Adrenal gland (tissue), 5 donors: ENCODE results near the gene TXNRD2.

Experiments used
- CTCF ChIP-seq, 6 experiments: fragments of 450-650 bp in 4 of 6; fragments of 200-600 bp in 2 of 6; sonication (generic) in 1 of 6; IDR thresholded peaks; 1 replicate in 5 of 6; 2 replicates in 1 of 6; pipeline versions ENCODE4 v1.5.1 to v1.8.0; 2016 to 2021; ENCODE audit warnings: antibody characterized with exemption in 6 of 6, mild to moderate bottlenecking in 2 of 6, moderate library complexity in 1 of 6
- POLR2A ChIP-seq, 2 donors: fragments of 450-650 bp; IDR thresholded peaks; one replicate each; pipeline ENCODE4 v1.6.1; 2017; ENCODE audit warnings: antibody characterized with exemption in 2 of 2, mild to moderate bottlenecking in 2 of 2, moderate library complexity in 1 of 2
- donor health status: DM: no; HTN: no; CAD: no.

GRCh38 chr22:19882446-19883381 is 58.9 kb downstream of the TXNRD2 start:
- TF ChIP-seq CTCF (IDR thresholded peaks at IDR 0.05) (no peak), POLR2A (IDR thresholded peaks at IDR 0.05) (no peak)
